NCI-H2107 (cell line): ENCODE data around the gene PRR27.
"Not testable (repeated sequence)": the region's sequence is repeated elsewhere in the genome, so short reads cannot be mapped to it uniquely, and the experiment has no call there.

Experiments
- DNase-seq: peaks from one replicate; lab custom pipeline; 2025; lab: John Stamatoyannopoulos, UW

Gene PRR27

GRCh38 chr4:70197842-70198241 lies 43.8 kb downstream of the PRR27 start:
- no peak for DNase-seq

GRCh38 chr4:70203601-70204000 lies 49.6 kb downstream of the PRR27 start:
- DNase-seq: no peak

GRCh38 chr4:70212752-70213151 lies 58.7 kb downstream of the PRR27 start:
- not testable (repeated sequence) for DNase-seq
